Measurements from ENCODE around the gene NPIPB8.
"Not testable (repeated sequence)": the region's sequence is repeated elsewhere in the genome, so short reads cannot be mapped to it uniquely, and the experiment has no call there.

NPIPB8 gene

GRCh38 chr16:28637765-28638164 is at the start of gene NPIPB8:
Gene NPIPB8, plus strand, starts transcription at chr16:28638065. Its CDS starts 296 bp downstream, at chr16:28638361.
- not testable (repeated sequence) for DNase-seq

- no peak for DNase-seq
These were observed 48.8 kb upstream of the NPIPB8 start for GRCh38 chr16:28589069-28589468.

GRCh38 chr16:28589930-28590329 is 47.9 kb upstream of the NPIPB8 start:
- DNase-seq: no peak

- no peak for DNase-seq
These were observed 47.2 kb upstream of the NPIPB8 start for GRCh38 chr16:28590384-28591340.

GRCh38 chr16:28591355-28591754 is 46.5 kb upstream of the NPIPB8 start:
- no peak for DNase-seq

GRCh38 chr16:28592511-28592910 is 45.4 kb upstream of the NPIPB8 start:
- DNase-seq: no peak

GRCh38 chr16:28592979-28593553 is 44.8 kb upstream of the NPIPB8 start:
- no peak for DNase-seq

GRCh38 chr16:28595451-28595850 is 42.4 kb upstream of the NPIPB8 start:
- not testable (repeated sequence) for DNase-seq

- no peak for DNase-seq
These were observed 41.7 kb upstream of the NPIPB8 start for GRCh38 chr16:28596115-28596630.

- DNase-seq: no peak
These were observed 40.8 kb upstream of the NPIPB8 start, which contains the start of gene SULT1A2 for GRCh38 chr16:28596840-28597691. Gene SULT1A2, minus strand, starts transcription at chr16:28597050. Its CDS starts 1,120 bp downstream, at chr16:28595930.

- DNase-seq: no peak
These were observed 40.1 kb upstream of the NPIPB8 start for GRCh38 chr16:28597692-28598261.

GRCh38 chr16:28599377-28600285 is 38.2 kb upstream of the NPIPB8 start:
- not testable (repeated sequence) for DNase-seq

GRCh38 chr16:28600965-28601364 is 36.9 kb upstream of the NPIPB8 start:
- DNase-seq: not testable (repeated sequence)

- not testable (repeated sequence) for DNase-seq
These were observed 36.3 kb upstream of the NPIPB8 start for GRCh38 chr16:28601589-28601988.

GRCh38 chr16:28602062-28602461 is 35.8 kb upstream of the NPIPB8 start:
- not testable (repeated sequence) for DNase-seq

- DNase-seq: no peak
These were observed 35.3 kb upstream of the NPIPB8 start for GRCh38 chr16:28602529-28602928.

- no peak for DNase-seq
These were observed 34.3 kb upstream of the NPIPB8 start for GRCh38 chr16:28603381-28604185.

GRCh38 chr16:28604186-28604565 is 33.7 kb upstream of the NPIPB8 start:
- no peak for DNase-seq

- no peak for DNase-seq
These were observed 31.4 kb upstream of the NPIPB8 start for GRCh38 chr16:28606291-28607115.

Data from activated CD4-positive, alpha-beta T cell treated with anti-CD3 and anti-CD28 coated beads, Interleukin-10, Interleukin-2, amounts not matched to agents 100 ng/mL and 50 ng/mL, durations not matched to agents 16 hours and 8 hours (primary cell).